Activated naive CD8-positive, alpha-beta T cell treated with anti-CD3 and anti-CD28 coated beads, Interleukin-2, amount 10 ng/mL, durations not matched to agents 7 days and 5 days (primary cell): ENCODE data around the gene CDC37L1. TPM values are rescaled to one million over a fixed set of nuclear protein-coding genes. Genes with fewer than 3 reads are reported as not detected.
A peak's percentile ranks its signal among the peaks of the same experiment; 100 is the strongest.

Experiments
- ATAC-seq: fragments of 150-1000 bp; cut with Tn5 transposase; one replicate; pipeline ENCODE4 v1.10.0; 2021; ENCODE audit warnings: low read depth, moderate library complexity
- POLR2A ChIA-PET: fragments of 350-600 bp; sonication (Branson Sonifier 250); formaldehyde crosslinking; loops from one replicate; lab custom pipeline; 2021; ENCODE audit warnings: antibody characterized with exemption; lab: Charles Lee
- DNase-seq: peaks from one replicate; pipeline ENCODE4 v3.0.0; 2021
- H3K27ac Mint-ChIP-seq: one replicate; pipeline ENCODE4 v1.8.0; 2022; ENCODE audit warnings: mild to moderate bottlenecking, mixed read lengths
- H3K27me3 Mint-ChIP-seq: one replicate; pipeline ENCODE4 v1.8.0; 2022; ENCODE audit warnings: mild to moderate bottlenecking, moderate library complexity, mixed read lengths
- H3K36me3 Mint-ChIP-seq: one replicate; pipeline ENCODE4 v1.8.0; 2021; ENCODE audit warnings: mild to moderate bottlenecking, mixed read lengths
- H3K4me1 Mint-ChIP-seq: one replicate; pipeline ENCODE4 v1.8.0; 2021; ENCODE audit warnings: mixed read lengths
- H3K4me3 Mint-ChIP-seq: one replicate; pipeline ENCODE4 v1.8.0; 2022; ENCODE audit warnings: mild to moderate bottlenecking, moderate library complexity, mixed read lengths
- H3K9me3 Mint-ChIP-seq: one replicate; pipeline ENCODE4 v1.8.0; 2021; ENCODE audit warnings: mixed read lengths
- total RNA-seq, 2 experiments: library from RNA; stranded (reverse); gene quantifications; one replicate each; pipeline ENCODE4 v1.2.3, GENCODE V29; 2021

The CDC37L1 gene
- total RNA-seq, 2 experiments from 2014 or later = 14.4 to 14.6 TPM

DNA sequence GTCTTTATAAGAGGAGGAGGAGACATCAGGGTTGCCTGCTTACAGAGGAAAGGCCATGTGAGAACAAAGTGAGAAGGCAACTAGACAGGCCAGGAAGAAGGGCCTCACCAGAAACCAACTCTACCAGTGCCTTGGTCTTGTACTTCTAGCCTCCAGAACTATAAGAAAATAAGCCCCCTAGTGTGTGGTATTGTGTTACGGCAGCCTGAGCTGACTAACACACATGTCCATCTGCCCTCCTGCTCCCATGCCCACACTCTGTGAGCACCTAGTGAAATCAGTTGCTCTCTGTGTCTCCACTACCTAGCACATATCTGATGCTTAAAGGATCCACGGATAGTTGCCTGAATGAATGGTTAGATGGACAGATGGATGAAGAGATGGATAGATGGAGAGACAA, 54.8 kb downstream of the CDC37L1 start:
- Mint-ChIP-seq H3K36me3 (peaks cover 20% of the 10 kb centered on the region), H3K27ac (no peak overlapping the region), H3K27me3 (no peaks in the 10 kb centered on the region), H3K9me3 (no peaks in the 10 kb centered on the region), H3K4me3 (no peak overlapping the region), H3K4me1 (peaks cover 24% of the 10 kb centered on the region)
- POLR2A ChIA-PET = interaction anchor here (0.5 kb wide), 1 partner anchor 19 kb away, joined by 8 read pairs; no protein-coding TSS in a partner anchor
- DNase-seq (no peak), ATAC-seq (no peak)

DNA sequence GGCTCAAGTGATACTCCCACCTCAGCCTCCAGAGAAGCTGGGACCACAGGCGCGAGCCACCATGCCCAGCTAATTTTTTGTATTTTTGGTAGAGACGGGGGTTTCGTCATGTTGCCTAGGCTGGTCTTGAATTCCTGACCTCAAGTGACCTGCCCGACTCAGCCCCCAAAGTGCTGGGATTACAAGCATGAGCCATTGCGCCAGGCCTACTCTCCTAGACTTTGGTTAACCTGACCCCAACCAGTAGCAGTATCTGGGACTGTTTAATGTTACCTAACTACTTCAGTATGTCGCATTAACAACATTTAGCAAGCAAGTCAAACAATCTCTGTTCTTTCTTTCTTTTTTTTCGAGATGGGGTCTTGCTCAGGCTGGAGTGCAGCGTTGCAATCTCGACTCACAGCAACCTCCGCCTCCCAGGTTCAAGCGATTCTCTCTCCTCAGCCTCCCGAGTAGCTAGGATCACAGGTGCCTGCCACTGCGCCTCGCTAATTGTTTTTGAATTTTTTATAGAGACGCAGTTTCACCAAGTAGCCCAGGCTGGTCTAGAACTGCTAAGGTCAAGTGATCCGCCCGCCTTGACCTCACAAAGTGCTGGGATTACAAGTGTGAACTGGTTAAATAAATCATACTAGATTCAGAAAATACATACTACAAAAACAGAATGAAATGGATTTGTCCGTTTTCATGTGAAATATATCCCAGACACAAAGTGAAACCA, 59.7 kb downstream of the CDC37L1 start:
- Mint-ChIP-seq H3K27me3 (no peaks in the 10 kb centered on the region), H3K4me1 (peaks cover 31% of the 10 kb centered on the region), H3K36me3 (peaks cover 5% of the 10 kb centered on the region), H3K9me3 (no peaks in the 10 kb centered on the region), H3K27ac (peak overlapping the region; percentile 85), H3K4me3 (peak overlapping the region; percentile 87)
- POLR2A ChIA-PET = no interaction called here
- ATAC-seq (no peak), DNase-seq (no peak)

DNA sequence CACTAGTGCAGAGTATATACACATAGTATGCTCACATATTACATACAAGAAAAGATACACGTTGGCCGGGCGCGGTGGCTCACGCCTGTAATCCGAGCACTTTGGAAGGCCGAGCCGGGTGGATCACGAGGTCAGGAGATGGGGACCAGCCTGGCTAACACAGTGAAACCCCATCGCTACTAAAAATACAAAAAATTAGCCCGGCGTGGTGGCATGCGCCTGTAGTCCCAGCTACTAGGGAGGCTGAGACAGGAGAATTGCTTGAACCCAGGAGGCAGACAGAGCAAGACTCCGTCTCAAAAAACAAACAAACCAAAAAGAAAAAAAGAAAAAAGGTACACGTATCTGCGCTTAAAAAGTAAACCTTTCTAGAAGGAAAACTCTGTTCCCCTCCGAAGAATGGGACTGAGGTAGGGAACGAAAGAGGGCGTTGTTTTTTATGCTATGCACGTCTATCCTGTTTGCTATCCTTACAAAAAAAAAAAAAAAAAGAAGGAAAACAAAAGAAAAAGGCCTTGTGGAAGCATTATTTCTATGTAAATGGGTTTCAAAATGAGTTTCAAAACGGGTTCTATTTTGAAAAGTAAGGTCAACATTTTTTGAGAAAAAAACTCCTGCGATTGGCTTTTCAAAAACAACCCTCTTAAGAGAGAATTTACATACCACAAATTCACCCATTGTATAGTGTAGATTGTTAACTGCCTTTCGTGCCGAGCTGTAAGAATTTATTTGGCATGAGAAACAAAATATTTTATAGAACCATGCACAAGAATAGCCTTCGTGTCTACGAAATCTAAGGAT, 60.4 kb downstream of the CDC37L1 start:
- ATAC-seq = no peak
- no peak for DNase-seq
- Mint-ChIP-seq H3K27ac (peak overlapping the region; percentile 85), H3K4me3 (peak overlapping the region; percentile 87), H3K27me3 (no peaks in the 10 kb centered on the region), H3K4me1 (peaks cover 27% of the 10 kb centered on the region), H3K36me3 (peaks cover under 1% of the 10 kb centered on the region), H3K9me3 (no peaks in the 10 kb centered on the region)
- POLR2A ChIA-PET = interaction anchor here (0.8 to 1.9 kb wide), 16 partner anchors 10 to 1213 kb away, joined by 3 to 27 read pairs (median 5); partner anchors contain the start of genes CD274, CDC37L1, JAK2 and PLGRKT

DNA sequence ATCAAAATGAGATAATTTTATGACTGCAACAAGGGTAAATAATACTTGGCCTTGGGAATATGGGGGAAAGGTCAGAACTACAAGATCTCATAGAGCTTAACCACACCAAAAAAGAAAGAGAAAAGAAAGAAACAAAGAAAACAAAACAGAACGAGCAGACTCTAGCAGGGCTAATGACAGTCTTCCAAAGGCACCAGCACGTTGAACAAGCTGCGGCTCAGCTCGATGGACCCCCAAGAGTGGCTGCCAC, 60.9 kb downstream of the CDC37L1 start:
- Mint-ChIP-seq H3K36me3 (no peaks in the 10 kb centered on the region), H3K9me3 (no peaks in the 10 kb centered on the region), H3K4me3 (peak overlapping the region; percentile 87), H3K4me1 (peaks cover 27% of the 10 kb centered on the region), H3K27me3 (no peaks in the 10 kb centered on the region), H3K27ac (peak overlapping the region; percentile 85)
- ATAC-seq (no peak), DNase-seq (no peak)
- POLR2A ChIA-PET = interaction anchor here (0.8 to 1.9 kb wide), 20 partner anchors 10 to 1268 kb away, joined by 3 to 27 read pairs (median 5); partner anchors contain the start of genes CD274, CDC37L1, JAK2 and PLGRKT

DNA sequence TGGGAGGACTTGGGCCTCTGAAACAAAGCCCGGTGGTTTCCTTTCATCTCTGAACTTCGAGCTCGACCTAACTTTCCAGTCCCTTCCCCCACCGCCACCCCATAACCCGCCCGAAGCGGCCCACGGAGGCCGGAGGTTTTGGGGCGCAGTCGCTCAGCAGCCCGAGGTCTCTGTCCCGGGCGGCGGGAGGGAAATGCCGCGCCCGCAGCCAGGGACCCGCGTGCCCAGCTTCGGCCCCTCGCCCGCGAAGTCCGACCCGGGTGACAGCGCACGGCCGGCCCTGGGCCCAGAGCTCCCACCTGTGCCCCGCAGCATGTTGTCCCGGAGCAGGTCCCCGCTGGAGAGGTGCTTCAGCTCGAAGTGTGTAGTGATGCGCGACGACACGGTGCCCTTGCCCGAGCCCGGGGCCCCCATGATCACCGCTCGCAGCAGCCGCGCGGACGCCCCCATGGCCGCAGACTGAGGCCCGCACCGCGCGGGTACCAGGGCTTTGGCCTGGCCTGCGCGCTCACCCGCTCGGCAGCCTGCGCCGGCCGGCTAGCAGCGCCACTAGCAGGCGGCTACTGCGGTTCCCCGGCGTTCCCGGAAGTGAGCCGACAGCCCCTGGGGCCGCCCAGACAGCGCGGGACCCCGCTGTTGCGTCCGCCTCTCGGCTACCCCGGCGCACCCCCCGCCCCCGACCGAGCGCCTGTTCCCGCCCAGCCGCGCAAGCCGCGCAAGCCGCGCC, 61.4 kb downstream of the CDC37L1 start, which contains the start of gene AK3:
Gene AK3 (minus strand): TSS at position 565 of the 727 bp plus-strand sequence. CDS start 115 bp downstream, at position 450.
- ATAC-seq (peak; percentile 95), DNase-seq (peak; percentile 90)
- Mint-ChIP-seq H3K27me3 (no peaks in the 10 kb centered on the region), H3K27ac (peak within 1 kb of the TSS; percentile 89), H3K4me1 (peaks cover 27% of the 10 kb centered on the region), H3K36me3 (no peaks in the 10 kb centered on the region), H3K9me3 (no peaks in the 10 kb centered on the region), H3K4me3 (peak within 1 kb of the TSS; percentile 87)
- POLR2A ChIA-PET = interaction anchor here (0.6 to 1.9 kb wide), 22 partner anchors 9 to 1268 kb away, joined by 3 to 27 read pairs (median 5); partner anchors contain the start of genes CD274, CDC37L1, JAK2 and PLGRKT

DNA sequence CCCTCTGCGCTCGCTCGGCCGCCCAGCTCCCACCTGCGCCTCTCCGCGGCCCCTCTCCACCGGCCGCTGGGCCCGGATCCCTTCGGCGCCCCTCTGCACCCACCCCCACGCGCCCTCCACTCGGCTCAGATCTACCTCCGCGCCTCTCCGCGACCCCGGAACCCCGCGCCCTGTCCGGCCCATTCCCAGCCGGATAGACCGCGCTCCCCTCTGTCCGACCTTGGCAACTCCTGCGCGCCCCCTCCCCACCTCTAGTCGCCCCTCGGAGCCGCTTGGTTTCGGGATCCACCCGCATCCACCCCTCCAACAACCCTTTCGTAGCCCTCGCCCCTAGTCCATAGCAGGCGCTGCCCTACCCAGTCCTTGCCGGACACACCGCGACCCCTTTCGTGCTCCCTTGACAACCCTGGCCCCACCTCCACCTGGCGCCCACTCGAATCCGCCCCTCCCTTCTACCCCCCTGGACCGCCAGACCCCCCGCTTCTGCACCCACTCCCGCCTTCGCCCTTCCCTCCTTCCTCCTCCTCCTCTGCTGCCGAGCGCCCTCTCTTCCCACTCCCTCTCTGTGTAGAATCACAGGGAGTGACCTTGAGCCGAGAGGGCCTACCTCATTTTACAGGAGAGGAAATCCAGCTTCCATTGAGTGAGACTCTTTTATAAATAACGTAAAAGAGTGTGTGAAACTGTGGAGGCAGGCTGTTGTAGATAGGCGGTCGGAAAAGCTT, 62.2 kb downstream of the CDC37L1 start:
- Mint-ChIP-seq H3K36me3 (no peaks in the 10 kb centered on the region), H3K4me3 (peak overlapping the region; percentile 87), H3K27ac (peak overlapping the region; percentile 89), H3K9me3 (no peaks in the 10 kb centered on the region), H3K4me1 (peaks cover 24% of the 10 kb centered on the region), H3K27me3 (no peaks in the 10 kb centered on the region)
- ATAC-seq (peak; percentile 2), DNase-seq (no peak)
- POLR2A ChIA-PET = interaction anchor here (0.6 to 1.9 kb wide), 17 partner anchors 10 to 1367 kb away, joined by 3 to 27 read pairs (median 5); partner anchors contain the start of genes CD274, CDC37L1, PLGRKT and PLPP6

DNA sequence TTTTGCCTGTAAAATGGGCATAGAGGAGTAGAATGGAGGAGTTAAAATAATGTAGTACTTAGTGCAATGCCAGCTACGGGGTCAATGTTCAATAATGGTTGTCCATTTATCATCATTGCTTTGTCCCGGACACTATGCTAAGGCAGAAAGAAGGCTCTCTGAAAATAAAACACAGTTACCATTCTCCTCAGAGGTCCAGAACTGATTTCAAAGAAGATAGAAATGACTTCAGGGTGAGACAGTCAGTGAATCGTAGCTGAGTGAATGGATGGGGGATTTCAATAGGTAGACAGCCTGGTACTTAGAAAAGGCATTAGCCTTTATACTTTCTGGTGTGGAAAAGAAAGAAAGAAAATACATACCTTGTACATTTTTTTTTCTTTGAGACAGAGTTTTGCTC, 62.9 kb downstream of the CDC37L1 start:
- H3K4me1 Mint-ChIP-seq = peaks cover 26% of the 10 kb centered on the region
- H3K4me3 Mint-ChIP-seq = peak overlapping the region; percentile 87
- DNase-seq (no peak), ATAC-seq (no peak)
- H3K36me3 Mint-ChIP-seq = no peaks in the 10 kb centered on the region
- H3K9me3 Mint-ChIP-seq = no peaks in the 10 kb centered on the region
- no peaks in the 10 kb centered on the region for H3K27me3 Mint-ChIP-seq
- POLR2A ChIA-PET = interaction anchor here (0.6 to 0.8 kb wide), 3 partner anchors 57 to 1366 kb away, joined by 3 to 4 read pairs (median 3); no protein-coding TSS in a partner anchor
- H3K27ac Mint-ChIP-seq = no peak overlapping the region

DNA sequence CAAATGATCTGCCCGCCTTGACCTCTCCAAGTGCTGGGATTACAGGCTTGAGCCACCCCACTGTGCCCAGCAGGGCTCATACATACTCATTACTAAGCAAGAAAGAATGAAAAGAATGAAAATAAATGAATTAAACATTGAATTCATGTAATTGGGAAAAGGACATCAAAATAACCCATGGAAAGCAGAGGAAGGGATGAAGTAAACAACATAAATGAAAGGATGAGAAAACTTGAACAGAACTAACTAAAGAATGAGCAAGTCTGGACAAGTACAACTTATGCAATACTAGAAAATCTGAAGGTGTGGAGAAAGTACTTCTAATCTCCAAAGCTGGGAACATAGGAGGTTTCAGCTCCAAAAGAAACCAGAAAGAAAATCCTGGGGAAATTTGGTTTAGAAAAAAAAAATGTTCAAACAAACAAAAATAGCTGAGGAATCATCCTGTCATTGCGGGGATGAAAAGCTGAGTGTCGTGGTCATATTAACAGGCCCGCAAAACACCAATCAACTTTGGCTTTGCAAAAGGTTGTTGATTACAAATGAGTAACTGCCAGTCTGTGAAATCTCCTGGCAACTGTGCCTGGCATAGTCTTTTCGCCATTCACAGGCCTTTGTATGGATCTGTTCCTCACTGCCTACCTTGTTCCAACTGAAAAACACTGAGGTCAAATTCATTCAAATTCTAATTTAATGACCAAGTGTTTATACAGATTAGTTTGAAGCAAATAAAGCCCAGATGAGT, 63.9 kb downstream of the CDC37L1 start:
- H3K36me3 Mint-ChIP-seq = no peaks in the 10 kb centered on the region
- ATAC-seq (no peak), DNase-seq (no peak)
- H3K4me1 Mint-ChIP-seq = peaks cover 22% of the 10 kb centered on the region
- no peak overlapping the region for H3K4me3 Mint-ChIP-seq
- no peaks in the 10 kb centered on the region for H3K27me3 Mint-ChIP-seq
- POLR2A ChIA-PET = no interaction called here
- no peak overlapping the region for H3K27ac Mint-ChIP-seq
- no peaks in the 10 kb centered on the region for H3K9me3 Mint-ChIP-seq

DNA sequence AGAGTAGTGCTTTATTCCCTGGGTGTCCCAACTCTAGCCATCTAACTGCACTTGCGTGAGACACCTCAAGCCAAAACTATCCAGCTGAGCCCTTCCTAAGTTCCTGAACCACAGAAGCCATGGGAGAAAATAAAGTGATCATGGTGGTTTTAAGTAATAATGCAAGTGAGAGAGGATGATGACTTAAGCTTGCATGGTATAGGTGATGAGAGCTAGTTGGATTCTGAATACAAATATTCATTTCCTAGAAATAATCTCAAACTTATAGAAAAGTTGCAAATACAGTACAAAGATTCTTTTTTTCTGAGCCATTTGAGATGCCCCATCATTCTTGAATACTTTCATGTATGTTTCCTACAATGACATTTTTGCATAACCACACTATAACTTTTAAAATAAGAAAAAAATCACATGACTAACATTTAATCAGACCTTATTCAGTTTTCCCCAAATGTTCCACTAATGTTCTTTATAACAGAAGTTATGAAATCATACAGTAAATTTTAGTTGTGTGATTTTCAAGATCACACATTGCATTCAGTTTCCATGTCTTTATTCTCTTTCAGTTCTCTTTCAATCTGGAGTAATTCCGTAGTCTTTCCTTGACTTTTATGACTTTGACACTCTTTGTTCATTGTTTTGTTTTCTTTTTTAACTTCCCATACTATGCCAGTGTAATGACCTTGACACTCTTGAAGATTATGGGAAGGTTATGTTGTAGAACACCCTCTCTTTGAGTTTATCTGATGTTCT, 67.1 kb downstream of the CDC37L1 start:
- Mint-ChIP-seq H3K9me3 (no peaks in the 10 kb centered on the region), H3K27ac (peak overlapping the region; percentile 23), H3K4me3 (no peak overlapping the region), H3K27me3 (peaks cover 3% of the 10 kb centered on the region), H3K36me3 (no peaks in the 10 kb centered on the region), H3K4me1 (peaks cover 14% of the 10 kb centered on the region)
- ATAC-seq (no peak), DNase-seq (no peak)
- POLR2A ChIA-PET = no interaction called here

DNA sequence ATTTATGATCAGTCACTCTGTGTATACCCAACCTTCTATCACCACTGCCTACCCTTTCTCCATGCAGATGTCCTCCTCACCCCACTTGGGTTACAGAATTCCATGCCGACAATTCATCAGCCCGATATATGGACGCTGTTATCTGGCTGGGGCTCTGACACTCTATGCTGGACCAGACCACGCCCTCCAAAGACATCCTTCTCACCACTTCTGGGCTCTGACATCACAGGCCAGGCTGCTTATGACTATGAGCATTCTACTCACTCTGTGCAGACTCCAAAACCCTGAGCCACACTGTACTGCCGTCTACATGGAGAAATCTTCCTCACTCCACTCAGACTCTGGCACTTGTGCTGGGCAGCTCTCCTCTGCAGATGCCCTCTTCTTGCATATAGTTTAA, 69.2 kb downstream of the CDC37L1 start:
- no peak overlapping the region for H3K4me3 Mint-ChIP-seq
- ATAC-seq (no peak), DNase-seq (no peak)

DNA sequence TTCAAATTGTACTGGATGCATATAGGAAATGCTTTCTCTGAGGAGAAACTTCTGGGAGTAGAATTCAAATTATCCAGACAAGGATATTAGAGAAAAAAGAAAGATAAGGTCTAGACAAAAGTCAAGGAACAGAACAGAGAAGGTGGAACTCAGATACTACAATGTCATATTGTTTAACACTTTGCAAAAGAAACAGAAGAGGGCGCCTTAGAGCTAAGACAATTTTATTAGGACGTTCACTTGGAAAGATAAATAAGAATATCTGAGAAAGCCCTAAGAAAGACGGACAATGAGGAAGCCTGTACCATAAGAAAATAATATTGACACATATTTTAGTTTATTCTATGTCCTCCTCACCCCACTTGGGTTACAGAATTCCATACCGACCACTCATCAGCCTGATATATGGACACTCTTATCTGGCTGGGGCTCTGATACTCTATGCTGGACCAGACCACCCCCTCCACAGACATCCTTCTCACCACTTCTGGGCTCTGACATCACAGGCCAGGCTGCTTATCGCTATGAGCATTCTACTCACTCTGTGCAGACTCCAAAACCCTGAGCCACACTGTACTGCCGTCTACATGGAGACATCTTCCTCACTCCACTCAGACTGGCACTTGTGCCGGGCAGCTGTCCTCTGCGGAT, 70.8 kb downstream of the CDC37L1 start:
- H3K27me3 Mint-ChIP-seq = peaks cover 6% of the 10 kb centered on the region
- ATAC-seq (peak; percentile 42), DNase-seq (no peak)
- no peaks in the 10 kb centered on the region for H3K36me3 Mint-ChIP-seq
- H3K27ac Mint-ChIP-seq = peak overlapping the region; percentile 39
- H3K4me1 Mint-ChIP-seq = peaks cover 5% of the 10 kb centered on the region
- no peak overlapping the region for H3K4me3 Mint-ChIP-seq
- POLR2A ChIA-PET = interaction anchor here (1.2 kb wide), 1 partner anchor 10 kb away, joined by 3 read pairs; no protein-coding TSS in a partner anchor
- H3K9me3 Mint-ChIP-seq = no peaks in the 10 kb centered on the region

More for the DNA sequence above, 69.2 kb downstream of the CDC37L1 start:
- POLR2A ChIA-PET = no interaction called here
- Mint-ChIP-seq H3K27ac (no peak overlapping the region), H3K9me3 (no peaks in the 10 kb centered on the region), H3K27me3 (peaks cover 6% of the 10 kb centered on the region), H3K36me3 (no peaks in the 10 kb centered on the region), H3K4me1 (peaks cover 5% of the 10 kb centered on the region)
